Colonic mucosa (tissue), 4 donors: Measurements from ENCODE around the gene MT1X. TPM values are rescaled to one million over a fixed set of nuclear protein-coding genes. Genes with fewer than 3 reads are reported as not detected.

Experiments
- DNase-seq: peaks from one replicate; pipeline ENCODE4 v3.0.0-alpha.2; 2020
- H3K27ac ChIP-seq: fragments of 200-600 bp; one replicate; pipeline ENCODE4 v1.8.0; 2021
- H3K27me3 ChIP-seq: fragments of 200-600 bp; one replicate; pipeline ENCODE4 v1.8.0; 2021
- H3K36me3 ChIP-seq: fragments of 200-600 bp; one replicate; pipeline ENCODE4 v1.8.0; 2021
- H3K4me1 ChIP-seq: fragments of 200-600 bp; one replicate; pipeline ENCODE4 v1.8.0; 2021; ENCODE audit warnings: mild to moderate bottlenecking
- H3K4me3 ChIP-seq: fragments of 200-600 bp; one replicate; pipeline ENCODE4 v1.8.0; 2021
- H3K9ac ChIP-seq, 2 donors: one replicate each; pipeline ENCODE4 v1.7.0; 2013; ENCODE audit warnings: control low read depth in 2 of 2, low read depth in 2 of 2, low read length in 2 of 2
- H3K9me3 ChIP-seq: fragments of 200-600 bp; one replicate; pipeline ENCODE4 v1.8.0; 2021
- intact Hi-C: fragments of 100-400 bp; cut with DNase I; formaldehyde crosslinking; loops from one replicate; pipeline ENCODE4 v1.14.1; 2022
- total RNA-seq, 2 donors: library from RNA; stranded (reverse); fragmentation: NEBNext Ultra II Directional in 1 of 2; extraction: Animal tissue kit (Norgen Biotek cat#: 25700) in 1 of 2; gene quantifications; one replicate each; pipeline ENCODE4 v1.2.1, GENCODE V29; 2021
- TF ChIP-seq, protein P1 (sequence below): fragments of 200-600 bp; IDR thresholded peaks from one replicate; pipeline ENCODE4 v1.8.0; 2022; ENCODE audit warnings: antibody characterized with exemption, mild to moderate bottlenecking
- donor health status: healthy.
- donor health status: DM: no; HTN: no; CAD: no.
- donor health status: DM: no; HTN: no; CAD: no.

MT1X gene
- total RNA-seq, 2 donors from 2014 or later: 112 to 149 TPM

DNA sequence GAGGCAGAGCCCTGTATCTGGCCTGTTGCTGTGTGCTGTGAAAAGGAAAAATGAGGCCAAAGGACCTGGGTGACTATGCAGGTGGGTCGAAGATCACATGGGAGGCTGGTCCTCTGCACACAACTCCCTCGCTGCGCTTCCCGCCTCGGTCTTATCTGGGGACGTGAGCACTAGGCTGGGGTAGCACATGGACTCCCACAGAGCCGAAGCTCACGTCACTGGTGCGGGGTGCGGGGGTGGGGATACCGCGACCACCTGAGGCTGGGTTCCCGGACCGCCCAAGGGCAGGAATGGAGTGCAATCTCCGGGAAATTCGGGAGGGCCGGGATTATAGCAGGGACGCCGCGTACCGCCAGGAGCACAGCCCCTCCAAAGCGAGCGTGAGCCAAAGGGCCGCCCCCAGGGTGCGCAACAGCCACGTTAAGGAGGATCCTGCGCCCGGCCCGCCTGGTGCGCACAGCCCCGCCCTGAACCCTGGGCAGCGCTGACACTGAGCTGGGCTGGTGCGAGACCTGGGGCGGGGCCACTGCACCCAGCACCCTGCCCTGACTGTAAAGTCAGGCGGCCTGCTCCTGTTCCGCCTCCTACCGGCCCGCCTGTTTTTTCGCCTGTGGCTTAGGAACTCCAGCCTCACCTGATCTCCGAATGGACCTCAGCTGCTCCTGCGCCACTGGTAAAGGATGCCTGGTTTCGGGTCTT lies 39.0 kb upstream of the MT1X start:
- TF ChIP-seq, protein P1, sequence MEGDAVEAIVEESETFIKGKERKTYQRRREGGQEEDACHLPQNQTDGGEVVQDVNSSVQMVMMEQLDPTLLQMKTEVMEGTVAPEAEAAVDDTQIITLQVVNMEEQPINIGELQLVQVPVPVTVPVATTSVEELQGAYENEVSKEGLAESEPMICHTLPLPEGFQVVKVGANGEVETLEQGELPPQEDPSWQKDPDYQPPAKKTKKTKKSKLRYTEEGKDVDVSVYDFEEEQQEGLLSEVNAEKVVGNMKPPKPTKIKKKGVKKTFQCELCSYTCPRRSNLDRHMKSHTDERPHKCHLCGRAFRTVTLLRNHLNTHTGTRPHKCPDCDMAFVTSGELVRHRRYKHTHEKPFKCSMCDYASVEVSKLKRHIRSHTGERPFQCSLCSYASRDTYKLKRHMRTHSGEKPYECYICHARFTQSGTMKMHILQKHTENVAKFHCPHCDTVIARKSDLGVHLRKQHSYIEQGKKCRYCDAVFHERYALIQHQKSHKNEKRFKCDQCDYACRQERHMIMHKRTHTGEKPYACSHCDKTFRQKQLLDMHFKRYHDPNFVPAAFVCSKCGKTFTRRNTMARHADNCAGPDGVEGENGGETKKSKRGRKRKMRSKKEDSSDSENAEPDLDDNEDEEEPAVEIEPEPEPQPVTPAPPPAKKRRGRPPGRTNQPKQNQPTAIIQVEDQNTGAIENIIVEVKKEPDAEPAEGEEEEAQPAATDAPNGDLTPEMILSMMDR: no peak
- Histone ChIP-seq H3K4me1 (no peaks in the 10 kb centered on the region), H3K27me3 (no peaks in the 10 kb centered on the region), H3K27ac (no peak overlapping the region), H3K4me3 (peak overlapping the region; percentile 19), H3K9me3 (no peaks in the 10 kb centered on the region), H3K36me3 (no peaks in the 10 kb centered on the region), H3K9ac (peak overlapping the region; percentile 44 to 48)
- intact Hi-C loops: no loop called here
- peak; percentile 90 for DNase-seq

DNA sequence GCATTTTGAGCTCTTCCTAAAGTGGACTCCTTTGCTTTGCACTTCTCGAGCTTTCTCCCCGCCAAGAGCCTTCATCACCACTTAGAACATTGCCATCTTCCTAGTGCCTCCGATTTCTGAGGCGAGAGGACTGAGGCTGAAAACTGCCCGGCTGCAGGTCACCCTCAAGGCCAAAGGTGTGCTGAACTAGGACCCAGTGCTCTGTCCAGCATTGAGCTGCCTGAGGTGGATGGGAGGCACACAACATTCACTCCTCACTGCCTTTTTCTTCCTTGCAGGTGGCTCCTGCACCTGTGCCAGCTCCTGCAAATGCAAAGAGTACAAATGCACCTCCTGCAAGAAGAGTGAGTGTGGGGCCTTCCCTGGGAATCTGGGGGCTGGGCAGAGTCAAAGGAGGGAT lies 38.4 kb upstream of the MT1X start:
- H3K9ac ChIP-seq: peak overlapping the region in 1 of 2 donors; percentile 44

DNA sequence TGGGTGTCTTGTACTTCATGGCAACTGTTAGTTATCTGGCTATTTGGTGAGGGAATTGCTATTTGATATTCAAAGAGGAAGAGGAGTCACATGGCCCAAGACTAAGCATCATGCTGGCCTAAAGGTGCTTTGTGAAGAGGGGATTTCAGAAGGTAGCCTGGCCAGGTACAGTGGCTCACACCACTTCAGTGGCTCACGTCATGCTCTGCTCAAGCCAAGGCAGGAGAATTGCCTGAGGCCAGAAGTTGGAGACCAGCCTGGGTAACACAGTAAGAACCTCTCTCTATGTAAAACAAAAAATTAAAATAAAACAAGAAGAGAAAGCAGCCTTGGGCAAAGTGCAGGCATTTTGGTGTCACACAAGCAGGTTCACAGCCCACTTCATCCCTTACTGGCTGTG lies 37.0 kb upstream of the MT1X start:
- intact Hi-C loops: no loop called here

More for the DNA sequence above, 38.4 kb upstream of the MT1X start:
- Histone ChIP-seq H3K4me1 (no peaks in the 10 kb centered on the region), H3K27ac (no peak overlapping the region), H3K27me3 (no peaks in the 10 kb centered on the region), H3K4me3 (peak overlapping the region; percentile 19), H3K9me3 (no peaks in the 10 kb centered on the region), H3K36me3 (no peaks in the 10 kb centered on the region)
- TF ChIP-seq, protein P1: no peak
- no peak for DNase-seq
- intact Hi-C loops: no loop called here

DNA sequence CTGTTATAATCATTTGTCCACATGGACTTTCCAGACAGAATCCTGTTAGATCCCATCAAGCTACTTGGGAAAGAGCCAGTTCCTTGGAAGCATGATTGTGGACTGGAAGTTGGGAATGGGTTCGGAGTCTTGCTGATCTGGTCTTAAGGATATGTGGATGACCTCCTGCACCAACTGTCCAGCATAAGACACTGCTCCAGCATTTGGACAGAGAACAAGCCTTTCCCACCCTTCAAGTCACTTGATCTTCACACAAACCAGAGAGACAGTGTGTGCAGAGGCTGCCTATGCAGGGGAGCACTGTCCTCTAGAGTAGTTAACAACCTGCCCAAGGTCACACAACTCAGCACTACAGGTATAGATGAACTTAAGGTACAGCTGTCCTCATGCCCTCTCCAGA lies 36.4 kb upstream of the MT1X start:
- intact Hi-C loops: no loop called here
- Histone ChIP-seq H3K4me1 (no peaks in the 10 kb centered on the region), H3K27me3 (no peaks in the 10 kb centered on the region), H3K9ac (no peak overlapping the region), H3K36me3 (no peaks in the 10 kb centered on the region), H3K4me3 (no peak overlapping the region), H3K9me3 (no peaks in the 10 kb centered on the region), H3K27ac (no peak overlapping the region)
- TF ChIP-seq, protein P1: no peak
- DNase-seq: no peak

More for the DNA sequence above, 37.0 kb upstream of the MT1X start:
- Histone ChIP-seq H3K4me3 (no peak overlapping the region), H3K27me3 (no peaks in the 10 kb centered on the region), H3K9me3 (no peaks in the 10 kb centered on the region), H3K36me3 (no peaks in the 10 kb centered on the region), H3K4me1 (no peaks in the 10 kb centered on the region), H3K9ac (no peak overlapping the region), H3K27ac (no peak overlapping the region)
- TF ChIP-seq, protein P1: no peak
- DNase-seq: no peak

DNA sequence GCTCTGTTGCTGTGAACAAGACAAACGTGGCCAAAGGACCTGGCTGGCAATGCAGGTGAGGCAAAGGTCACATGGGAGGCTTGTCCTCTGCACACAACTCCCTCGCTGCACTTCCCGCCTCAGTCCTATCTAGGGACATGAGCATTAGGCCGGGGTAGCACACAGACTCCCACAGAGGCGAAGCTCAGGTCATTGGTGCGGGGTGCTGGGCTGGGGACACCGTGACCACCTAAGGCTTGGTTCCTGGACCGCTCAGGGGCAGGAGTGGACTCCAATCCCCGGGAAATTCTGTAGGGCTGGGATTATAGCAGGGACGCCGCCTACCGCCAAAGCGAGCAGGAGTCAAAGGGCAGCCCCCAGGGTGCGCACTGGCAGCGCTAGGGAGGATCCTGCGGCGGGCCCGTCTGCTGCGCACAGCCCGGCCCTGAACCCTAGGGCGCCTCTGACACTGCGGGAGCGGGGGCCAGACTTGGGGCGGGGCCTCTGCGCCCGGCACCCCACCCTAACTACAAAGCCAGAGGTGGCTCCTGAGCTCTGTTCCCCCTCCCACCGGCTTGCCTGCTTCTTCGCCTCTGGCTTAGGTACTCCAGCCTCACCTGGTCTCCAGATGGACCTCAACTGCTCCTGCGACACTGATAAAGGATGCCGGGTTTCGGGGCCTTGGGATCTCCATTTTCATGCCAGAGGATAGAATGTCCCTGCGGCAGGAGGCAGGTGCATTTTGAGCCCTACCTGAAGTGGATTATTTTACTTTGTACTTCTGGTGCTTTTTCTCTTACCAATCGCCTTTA lies 34.4 kb upstream of the MT1X start:
- Histone ChIP-seq H3K36me3 (no peaks in the 10 kb centered on the region), H3K4me3 (no peak overlapping the region), H3K9ac (peak overlapping the region in 1 of 2 donors; percentile 28), H3K27me3 (no peaks in the 10 kb centered on the region), H3K4me1 (no peaks in the 10 kb centered on the region), H3K9me3 (no peaks in the 10 kb centered on the region), H3K27ac (no peak overlapping the region)
- intact Hi-C loops: no loop called here
- peak; percentile 77 for DNase-seq
- TF ChIP-seq, protein P1: no peak
